Activated CD4-positive, CD25-positive, alpha-beta regulatory T cell treated with anti-CD3 and anti-CD28 coated beads, Interleukin-2, amount 50 U/mL, for 24 hours (primary cell): ENCODE results near the gene STMND1.

Source experiments
- ATAC-seq, 2 donors: fragments of 150-1000 bp; cut with Tn5 transposase; one replicate each; pipeline ENCODE4 v1.10.0; 2021; ENCODE audit warnings: mild to moderate bottlenecking in 1 of 2, moderate library complexity in 1 of 2

STMND1 gene

DNA sequence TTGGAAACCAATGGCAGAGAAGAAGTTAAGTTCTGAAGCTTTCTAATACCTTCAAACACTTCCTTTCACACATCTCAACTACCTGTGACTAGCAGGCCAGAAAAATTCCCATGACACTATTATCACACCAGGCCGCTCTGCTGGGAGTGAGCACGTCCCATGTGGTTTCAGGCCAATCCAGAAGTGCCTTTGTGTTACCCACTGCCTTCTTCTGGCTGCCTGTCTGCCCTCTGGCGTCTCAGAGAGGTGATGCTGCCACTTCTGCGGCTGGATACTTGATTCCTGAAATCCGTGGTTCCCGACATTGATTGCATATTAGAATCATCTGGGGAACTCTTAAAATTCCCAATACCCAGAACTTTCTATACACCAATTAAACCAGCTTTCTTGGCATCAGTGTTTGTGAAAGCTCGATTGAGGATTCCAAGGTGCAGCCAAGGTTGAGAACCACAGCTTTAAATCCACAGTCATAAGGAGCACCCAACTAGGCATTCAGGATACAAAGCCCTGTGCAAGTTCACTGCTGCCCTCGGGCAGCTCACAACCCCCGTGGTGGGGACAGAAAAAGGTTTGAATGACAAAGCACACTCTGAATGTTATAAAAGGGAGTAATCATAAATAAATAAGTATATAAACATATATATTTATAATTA is 65.6 kb downstream of the STMND1 start:
- no peak for ATAC-seq

GRCh38 chr6:17169291-17169690 is 67.4 kb downstream of the STMND1 start:
- no peak for ATAC-seq

- ATAC-seq, result no peak
These were observed 67.9 kb downstream of the STMND1 start for GRCh38 chr6:17169711-17170110.

DNA sequence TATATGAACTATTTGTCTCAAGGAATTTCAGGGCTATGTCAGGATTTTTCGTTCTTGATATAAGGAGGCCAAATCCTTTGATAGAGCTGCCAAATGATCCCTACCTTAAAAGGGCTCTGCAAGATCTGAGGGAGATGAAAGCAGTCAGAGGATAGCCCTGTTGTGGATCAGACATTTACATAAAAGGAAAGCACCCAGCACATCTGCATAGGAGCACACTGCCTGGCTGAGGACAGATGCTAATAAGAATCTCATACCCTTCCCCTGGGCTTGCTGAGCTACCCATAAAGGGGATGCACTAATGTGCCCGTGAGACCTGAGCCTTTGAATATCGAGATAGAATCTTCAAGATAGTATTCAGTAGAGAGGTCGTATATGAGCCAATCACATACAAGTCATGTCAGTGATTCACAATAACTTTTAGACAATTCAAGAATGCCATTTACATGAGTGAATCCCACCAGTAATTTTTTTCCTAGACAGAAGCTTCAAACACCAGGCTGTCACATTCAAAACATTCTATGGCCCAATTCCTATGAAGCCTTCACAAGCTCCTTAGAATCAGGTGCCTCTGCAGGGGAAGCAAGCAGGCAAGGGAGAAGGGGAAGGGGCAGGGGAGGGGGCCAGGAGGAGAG is 71.1 kb downstream of the STMND1 start:
- no peak for ATAC-seq

DNA sequence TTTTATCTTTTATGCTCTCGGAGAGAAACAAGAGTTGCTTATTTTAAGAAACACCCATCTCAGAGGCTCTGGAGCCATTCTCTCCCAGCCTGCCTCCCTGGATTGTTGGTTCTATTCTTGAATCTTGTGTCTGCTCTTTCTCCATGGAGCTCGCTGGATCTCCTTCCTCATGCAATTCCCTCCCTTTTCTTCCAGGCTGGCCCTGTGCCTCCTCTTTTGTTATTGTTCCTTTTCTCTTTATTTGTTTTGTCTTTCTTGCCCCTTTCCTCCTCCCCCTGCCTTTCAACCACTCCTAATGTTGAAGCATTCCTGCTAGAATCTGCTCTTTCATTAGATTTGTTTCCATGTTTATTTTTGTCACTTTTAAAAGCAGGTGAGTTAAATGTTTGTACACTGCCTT is 76.5 kb downstream of the STMND1 start:
- ATAC-seq, result no peak

- ATAC-seq, result no peak
These were observed 77.1 kb downstream of the STMND1 start for GRCh38 chr6:17178754-17179529.

DNA sequence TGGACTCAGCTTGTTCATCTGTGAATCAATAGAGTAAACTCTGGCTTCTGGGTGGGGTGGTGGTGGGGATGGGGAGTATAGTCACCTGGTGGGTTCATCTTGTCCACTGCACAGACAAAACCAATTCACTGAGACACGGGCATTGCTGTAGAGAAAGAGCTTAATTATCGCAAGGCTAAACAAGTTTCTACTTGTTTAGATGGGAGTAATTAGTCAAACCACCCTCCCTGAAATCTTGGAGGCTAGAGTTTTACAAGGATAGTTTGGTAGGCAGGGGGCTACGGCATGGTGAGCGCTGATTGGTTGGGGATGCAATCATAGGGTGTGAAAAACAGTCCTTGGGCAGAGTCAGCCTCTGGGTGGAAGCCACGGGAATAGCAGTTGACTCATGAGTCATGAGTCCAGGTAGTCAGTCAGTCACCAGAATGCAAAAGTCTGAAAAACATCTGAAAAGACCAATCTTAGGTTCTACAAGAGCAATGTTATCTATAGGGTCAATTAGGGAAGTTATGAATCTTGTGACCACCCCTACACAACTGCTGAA is 77.8 kb downstream of the STMND1 start:
- ATAC-seq, result no peak
